Astrocyte (in vitro differentiated cells and primary cell): Measurements from ENCODE around the gene AQP5. TPM values are rescaled to one million over a fixed set of nuclear protein-coding genes. Genes with fewer than 3 reads are reported as not detected.

ENCODE experiments used
- DNase-seq: peaks from one replicate; pipeline ENCODE4 v3.0.0-alpha.2; 2010; ENCODE audit warnings: low read depth
- FAIRE-seq: peaks from 2 replicates; lab custom pipeline; 2011; peaks lifted over from hg19 to GRCh38; lab: Jason Lieb, UNC
- H2AFZ ChIP-seq: 2 replicates; pipeline ENCODE4 v1.6.0; 2012; ENCODE audit warnings: low read depth, low read length, inconsistent platforms
- H3K27ac ChIP-seq: 2 replicates; pipeline ENCODE4 v1.5.1; 2011; ENCODE audit warnings: low read depth, low read length, inconsistent platforms
- H3K27me3 ChIP-seq: 2 replicates; pipeline ENCODE4 v1.6.0; 2011; ENCODE audit warnings: low read length, inconsistent platforms; ENCODE audit not compliant: insufficient read depth
- H3K36me3 ChIP-seq: 2 replicates; pipeline ENCODE4 v1.5.1; 2011; ENCODE audit warnings: low read length, inconsistent platforms; ENCODE audit not compliant: insufficient read depth
- H3K4me1 ChIP-seq: 2 replicates; pipeline ENCODE4 v1.5.1; 2011; ENCODE audit warnings: low read length, inconsistent platforms; ENCODE audit not compliant: insufficient read depth
- H3K4me2 ChIP-seq: 2 replicates; pipeline ENCODE4 v1.6.0; 2012; ENCODE audit warnings: low read length, inconsistent platforms
- H3K4me3 ChIP-seq: 2 replicates; pipeline ENCODE4 v1.5.1; 2011; ENCODE audit warnings: low read depth, mild to moderate bottlenecking, low read length, inconsistent platforms; ENCODE audit not compliant: insufficient read depth
- H3K79me2 ChIP-seq: 2 replicates; pipeline ENCODE4 v1.6.0; 2012; ENCODE audit warnings: mild to moderate bottlenecking, low read length, inconsistent platforms; ENCODE audit not compliant: insufficient read depth
- H3K9ac ChIP-seq: 2 replicates; pipeline ENCODE4 v1.6.0; 2012; ENCODE audit warnings: mild to moderate bottlenecking, low read length, inconsistent platforms
- H3K9me3 ChIP-seq: 2 replicates; pipeline ENCODE4 v1.5.1; 2012; ENCODE audit warnings: low read depth, mild to moderate bottlenecking, low read length, inconsistent platforms; ENCODE audit not compliant: insufficient read depth
- H4K20me1 ChIP-seq: 2 replicates; pipeline ENCODE4 v1.6.0; 2012; ENCODE audit warnings: low read length, inconsistent platforms; ENCODE audit not compliant: insufficient read depth
- H3K27ac Mint-ChIP-seq: one replicate; pipeline ENCODE4 v1.8.0; 2021; ENCODE audit warnings: mild to moderate bottlenecking, mixed read lengths; ENCODE audit not compliant: unreplicated experiment
- H3K27me3 Mint-ChIP-seq: one replicate; pipeline ENCODE4 v1.8.0; 2021; ENCODE audit warnings: low read depth, mixed read lengths; ENCODE audit not compliant: unreplicated experiment
- H3K36me3 Mint-ChIP-seq: one replicate; pipeline ENCODE4 v1.8.0; 2021; ENCODE audit warnings: low read depth, mixed read lengths; ENCODE audit not compliant: unreplicated experiment
- H3K4me1 Mint-ChIP-seq: one replicate; pipeline ENCODE4 v1.8.0; 2021; ENCODE audit warnings: low read depth, mixed read lengths; ENCODE audit not compliant: unreplicated experiment
- H3K4me3 Mint-ChIP-seq: one replicate; pipeline ENCODE4 v1.8.0; 2021; ENCODE audit warnings: mild to moderate bottlenecking, moderate library complexity, mixed read lengths; ENCODE audit not compliant: unreplicated experiment
- H3K9me3 Mint-ChIP-seq: one replicate; pipeline ENCODE4 v1.8.0; 2021; ENCODE audit warnings: mild to moderate bottlenecking, mixed read lengths; ENCODE audit not compliant: unreplicated experiment
- EZH2 ChIP-seq: IDR thresholded peaks from 2 replicates; pipeline ENCODE4 v1.6.1; 2012; ENCODE audit warnings: mild to moderate bottlenecking, low read length, inconsistent platforms; ENCODE audit not compliant: insufficient read depth
- total RNA-seq: library from RNA; stranded (reverse); gene quantifications from 2 replicates; pipeline ENCODE4 v1.2.1, GENCODE V29; 2021
- TF ChIP-seq, protein P1 (sequence below): IDR thresholded peaks from 2 replicates; pipeline ENCODE4 v1.5.1; 2011; ENCODE audit warnings: low read depth, mild to moderate bottlenecking, inconsistent platforms, low read length, moderate library complexity; ENCODE audit not compliant: insufficient read depth

AQP5 gene
- total RNA-seq, 1 donor from 2014 or later, result not detected

DNA sequence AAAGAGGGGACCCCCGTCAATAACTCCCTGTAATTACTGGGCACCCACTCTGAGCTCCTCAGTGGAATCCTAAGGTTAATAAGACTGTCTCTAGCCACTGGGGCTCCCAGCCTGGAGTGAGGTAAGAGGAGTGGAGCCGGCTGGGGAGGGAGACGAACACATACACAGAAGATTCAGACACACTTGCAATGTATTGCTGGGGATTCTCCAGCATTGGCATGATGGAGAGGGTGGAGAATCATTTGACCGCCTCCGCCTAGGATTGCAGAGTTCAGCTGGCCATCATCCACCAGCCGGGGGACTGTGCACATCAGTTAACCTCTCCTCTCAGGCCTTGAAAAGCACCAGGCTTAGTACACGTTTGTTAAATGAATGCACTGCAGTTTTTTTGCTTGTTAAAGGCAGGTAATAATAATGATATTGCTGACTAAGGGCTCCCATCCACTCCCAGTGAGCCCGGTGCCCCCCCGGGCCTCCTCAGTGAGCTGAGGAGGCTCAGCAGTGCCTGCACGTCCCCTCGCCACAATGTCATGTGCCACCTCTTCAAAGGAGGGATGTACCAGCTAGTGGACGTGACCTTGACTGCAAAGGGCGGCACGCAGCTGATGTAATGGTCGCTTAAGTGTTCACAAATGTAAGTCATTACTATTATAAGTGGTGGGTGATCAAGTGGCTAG lies 37.7 kb upstream of the AQP5 start:
- H3K36me3 ChIP-seq, result no peaks in the 10 kb centered on the region
- peaks cover 2% of the 10 kb centered on the region for H3K36me3 Mint-ChIP-seq
- no peak for FAIRE-seq
- H3K4me3 Mint-ChIP-seq, result no peak overlapping the region
- no peaks in the 10 kb centered on the region for H3K9me3 ChIP-seq
- H3K79me2 ChIP-seq, result no peaks in the 10 kb centered on the region
- H3K4me3 ChIP-seq, result no peak overlapping the region
- peaks cover 5% of the 10 kb centered on the region for H3K4me1 ChIP-seq
- H2AFZ ChIP-seq, result no peak overlapping the region
- H4K20me1 ChIP-seq, result no peaks in the 10 kb centered on the region
- no peak overlapping the region for H3K27ac Mint-ChIP-seq
- no peaks in the 10 kb centered on the region for H3K27me3 ChIP-seq
- H3K27ac ChIP-seq, result no peak overlapping the region
- no peak for TF ChIP-seq EZH2
- TF ChIP-seq, protein P1, sequence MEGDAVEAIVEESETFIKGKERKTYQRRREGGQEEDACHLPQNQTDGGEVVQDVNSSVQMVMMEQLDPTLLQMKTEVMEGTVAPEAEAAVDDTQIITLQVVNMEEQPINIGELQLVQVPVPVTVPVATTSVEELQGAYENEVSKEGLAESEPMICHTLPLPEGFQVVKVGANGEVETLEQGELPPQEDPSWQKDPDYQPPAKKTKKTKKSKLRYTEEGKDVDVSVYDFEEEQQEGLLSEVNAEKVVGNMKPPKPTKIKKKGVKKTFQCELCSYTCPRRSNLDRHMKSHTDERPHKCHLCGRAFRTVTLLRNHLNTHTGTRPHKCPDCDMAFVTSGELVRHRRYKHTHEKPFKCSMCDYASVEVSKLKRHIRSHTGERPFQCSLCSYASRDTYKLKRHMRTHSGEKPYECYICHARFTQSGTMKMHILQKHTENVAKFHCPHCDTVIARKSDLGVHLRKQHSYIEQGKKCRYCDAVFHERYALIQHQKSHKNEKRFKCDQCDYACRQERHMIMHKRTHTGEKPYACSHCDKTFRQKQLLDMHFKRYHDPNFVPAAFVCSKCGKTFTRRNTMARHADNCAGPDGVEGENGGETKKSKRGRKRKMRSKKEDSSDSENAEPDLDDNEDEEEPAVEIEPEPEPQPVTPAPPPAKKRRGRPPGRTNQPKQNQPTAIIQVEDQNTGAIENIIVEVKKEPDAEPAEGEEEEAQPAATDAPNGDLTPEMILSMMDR, result no peak
- no peaks in the 10 kb centered on the region for H3K9me3 Mint-ChIP-seq
- no peak overlapping the region for H3K4me2 ChIP-seq
- no peak overlapping the region for H3K9ac ChIP-seq
- H3K4me1 Mint-ChIP-seq, result peaks cover 16% of the 10 kb centered on the region
- DNase-seq, result no peak
- H3K27me3 Mint-ChIP-seq, result peaks cover 28% of the 10 kb centered on the region

- Histone ChIP-seq H3K79me2 (no peaks in the 10 kb centered on the region), H4K20me1 (no peaks in the 10 kb centered on the region), H3K27ac (no peak overlapping the region), H3K27me3 (no peaks in the 10 kb centered on the region), H2AFZ (no peak overlapping the region), H3K36me3 (no peaks in the 10 kb centered on the region), H3K4me3 (no peak overlapping the region), H3K9me3 (no peaks in the 10 kb centered on the region), H3K9ac (no peak overlapping the region), H3K4me1 (peaks cover 5% of the 10 kb centered on the region), H3K4me2 (no peak overlapping the region)
- no peak for TF ChIP-seq EZH2
- TF ChIP-seq, protein P1, result no peak
- FAIRE-seq (no peak), DNase-seq (no peak)
- Mint-ChIP-seq H3K27ac (no peak overlapping the region), H3K27me3 (peaks cover 26% of the 10 kb centered on the region), H3K36me3 (peaks cover 2% of the 10 kb centered on the region), H3K4me1 (peaks cover 16% of the 10 kb centered on the region), H3K9me3 (no peaks in the 10 kb centered on the region), H3K4me3 (no peak overlapping the region)
Observed at GRCh38 chr12:49924628-49925246, 36.9 kb upstream of the AQP5 start.
